Measurements from ENCODE around the gene FAM187B.

The FAM187B gene

DNA sequence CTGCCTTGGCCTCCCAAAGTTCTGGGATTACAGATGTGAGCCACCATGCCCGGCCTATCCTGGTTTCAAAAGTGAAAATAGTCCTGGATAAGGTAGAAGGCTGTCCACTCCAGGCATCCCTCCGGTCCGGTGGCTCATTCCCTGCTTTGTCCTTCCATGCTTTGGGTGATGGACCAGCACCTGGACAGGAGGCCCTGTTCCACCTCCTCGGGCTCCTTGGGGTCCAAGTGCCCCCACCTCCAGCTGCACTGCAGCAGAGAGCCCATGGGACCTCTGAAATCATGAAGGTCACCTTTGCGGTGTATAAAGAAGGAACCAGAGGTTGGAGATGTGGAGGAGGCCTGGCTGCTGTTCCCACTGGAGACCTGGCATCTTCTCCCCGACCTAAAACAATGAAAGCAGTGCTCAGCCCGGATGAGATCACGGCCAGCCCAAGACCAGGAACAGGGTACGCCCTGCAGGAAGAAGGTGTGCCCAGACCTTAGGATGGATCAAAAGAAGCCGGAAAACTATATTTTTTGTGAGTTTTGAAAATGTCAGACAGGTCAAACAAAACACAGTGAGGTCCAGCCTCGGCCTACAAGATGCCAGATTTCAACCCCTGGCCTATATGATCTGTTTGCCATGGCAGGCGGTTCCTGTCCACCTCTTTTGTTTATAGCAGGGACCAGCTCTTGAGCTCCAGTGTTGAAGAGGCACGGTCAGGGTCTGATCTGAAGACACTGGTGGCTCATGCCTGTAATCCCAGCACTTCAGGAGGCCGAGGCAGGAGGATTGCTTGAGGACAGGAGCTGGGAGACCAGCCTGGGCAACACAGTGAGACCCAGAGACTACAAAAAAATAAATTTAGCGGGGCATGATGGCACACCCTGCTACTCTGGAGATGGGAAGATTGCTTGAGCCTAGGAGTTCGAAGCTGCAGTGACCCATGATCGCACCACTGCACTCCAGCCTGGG, 26.1 kb upstream of the FAM187B start:
- H3K27me3 ChIP-seq (ENCODE audit: control insufficient read depth, low read length): no peaks in the 10 kb centered on the region
- no peak overlapping the region for H3K4me3 ChIP-seq (ENCODE audit: low read length)
- peaks cover 13% of the 10 kb centered on the region for H3K79me2 ChIP-seq (ENCODE audit: control insufficient read depth, low read length)
- H3K4me1 ChIP-seq (ENCODE audit: control insufficient read depth, low read length): peaks cover 12% of the 10 kb centered on the region
- no peak for TF ChIP-seq EZH2phosphoT487 (IDR thresholded peaks at IDR 0.05; ENCODE audit: borderline replicate concordance, low read length)
- TF ChIP-seq, protein P1, sequence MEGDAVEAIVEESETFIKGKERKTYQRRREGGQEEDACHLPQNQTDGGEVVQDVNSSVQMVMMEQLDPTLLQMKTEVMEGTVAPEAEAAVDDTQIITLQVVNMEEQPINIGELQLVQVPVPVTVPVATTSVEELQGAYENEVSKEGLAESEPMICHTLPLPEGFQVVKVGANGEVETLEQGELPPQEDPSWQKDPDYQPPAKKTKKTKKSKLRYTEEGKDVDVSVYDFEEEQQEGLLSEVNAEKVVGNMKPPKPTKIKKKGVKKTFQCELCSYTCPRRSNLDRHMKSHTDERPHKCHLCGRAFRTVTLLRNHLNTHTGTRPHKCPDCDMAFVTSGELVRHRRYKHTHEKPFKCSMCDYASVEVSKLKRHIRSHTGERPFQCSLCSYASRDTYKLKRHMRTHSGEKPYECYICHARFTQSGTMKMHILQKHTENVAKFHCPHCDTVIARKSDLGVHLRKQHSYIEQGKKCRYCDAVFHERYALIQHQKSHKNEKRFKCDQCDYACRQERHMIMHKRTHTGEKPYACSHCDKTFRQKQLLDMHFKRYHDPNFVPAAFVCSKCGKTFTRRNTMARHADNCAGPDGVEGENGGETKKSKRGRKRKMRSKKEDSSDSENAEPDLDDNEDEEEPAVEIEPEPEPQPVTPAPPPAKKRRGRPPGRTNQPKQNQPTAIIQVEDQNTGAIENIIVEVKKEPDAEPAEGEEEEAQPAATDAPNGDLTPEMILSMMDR (IDR thresholded peaks at IDR 0.05; ENCODE audit: low read depth, low read length, poor library complexity, severe bottlenecking): no peak
- peaks cover 4% of the 10 kb centered on the region for H4K20me1 ChIP-seq (ENCODE audit: control insufficient read depth, insufficient read depth, low read depth, low read length)
- H3K27ac ChIP-seq (ENCODE audit: low read depth, low read length): no peak overlapping the region
- peaks cover 41% of the 10 kb centered on the region for H3K36me3 ChIP-seq (ENCODE audit: control insufficient read depth, low read length)
- no peak overlapping the region for H3K4me2 ChIP-seq (ENCODE audit: low read length)
- H3F3A ChIP-seq (ENCODE audit: control insufficient read depth, insufficient read depth): peaks cover 6% of the 10 kb centered on the region; the same call in 1 of the 2 replicates
- no peaks in the 10 kb centered on the region for H3K9me2 ChIP-seq (replicated peaks; ENCODE audit: control insufficient read depth, low read length)
- H3K9me3 ChIP-seq (ENCODE audit: control insufficient read depth, insufficient read depth, low read length): no peaks in the 10 kb centered on the region

DNA sequence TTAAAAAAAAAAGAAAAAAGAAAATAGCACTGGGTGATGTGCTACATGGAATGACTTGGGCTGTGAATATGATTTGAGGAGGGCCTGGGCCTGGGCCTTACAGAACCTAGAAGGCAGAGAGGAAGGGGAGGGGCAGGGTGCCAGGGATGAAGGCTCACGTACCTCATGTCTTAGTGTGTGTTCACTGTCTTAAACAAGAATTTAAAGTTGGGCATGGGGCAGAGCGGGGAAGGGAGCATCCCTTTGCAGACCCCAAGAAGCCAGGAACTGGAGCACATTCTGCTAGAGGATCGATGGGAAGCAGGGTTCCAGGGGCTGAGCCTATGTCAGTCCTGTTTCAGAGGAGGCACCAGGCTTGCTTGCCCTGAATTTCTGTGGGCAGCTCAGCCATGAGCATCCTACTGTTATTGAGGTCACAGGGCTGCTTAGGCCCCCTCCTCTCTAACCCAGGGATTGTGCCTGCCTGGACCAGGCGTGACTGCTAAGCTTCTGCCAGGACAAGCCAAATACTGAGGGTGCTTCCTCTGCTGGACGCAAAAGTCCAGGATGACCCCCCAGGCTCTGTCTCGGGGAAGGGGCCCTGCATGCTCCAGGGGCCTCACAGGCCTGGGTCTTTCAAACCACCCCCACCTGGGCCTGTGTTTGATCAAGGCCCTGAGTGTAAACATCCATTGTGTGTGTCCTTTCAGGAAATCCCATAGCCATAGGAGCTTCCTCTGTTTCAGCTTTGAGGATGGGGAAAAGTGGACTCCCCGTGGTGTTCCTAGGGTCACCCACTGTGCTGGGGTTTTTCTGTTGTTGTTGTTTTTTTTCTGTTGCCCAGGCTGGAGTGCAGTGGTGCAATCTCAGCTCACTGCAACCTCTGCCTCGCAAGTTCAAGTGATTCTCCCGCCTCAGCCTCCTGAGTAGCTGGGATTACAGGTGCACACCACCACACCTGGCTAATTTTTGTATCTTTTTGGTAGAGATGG, 25.1 kb upstream of the FAM187B start:
- Histone ChIP-seq H3K4me2 (ENCODE audit: low read length) (no peak overlapping the region), H3K4me3 (ENCODE audit: low read length) (no peak overlapping the region), H3K27me3 (ENCODE audit: control insufficient read depth, low read length) (no peaks in the 10 kb centered on the region), H3K4me1 (ENCODE audit: control insufficient read depth, low read length) (peaks cover 13% of the 10 kb centered on the region), H3K9me3 (ENCODE audit: control insufficient read depth, insufficient read depth, low read length) (no peaks in the 10 kb centered on the region), H3K36me3 (ENCODE audit: control insufficient read depth, low read length) (peaks cover 41% of the 10 kb centered on the region), H3K27ac (ENCODE audit: low read depth, low read length) (no peak overlapping the region), H3K79me2 (ENCODE audit: control insufficient read depth, low read length) (peaks cover 24% of the 10 kb centered on the region), H4K20me1 (ENCODE audit: control insufficient read depth, insufficient read depth, low read depth, low read length) (peaks cover 4% of the 10 kb centered on the region), H3K9me2 (replicated peaks; ENCODE audit: control insufficient read depth, low read length) (no peaks in the 10 kb centered on the region), H3F3A (ENCODE audit: control insufficient read depth, insufficient read depth) (peaks cover 6% of the 10 kb centered on the region; the same call in 1 of the 2 replicates)
- TF ChIP-seq EZH2phosphoT487 (IDR thresholded peaks at IDR 0.05; ENCODE audit: borderline replicate concordance, low read length): no peak
- TF ChIP-seq, protein P1 (IDR thresholded peaks at IDR 0.05; ENCODE audit: low read depth, low read length, poor library complexity, severe bottlenecking): no peak

DNA sequence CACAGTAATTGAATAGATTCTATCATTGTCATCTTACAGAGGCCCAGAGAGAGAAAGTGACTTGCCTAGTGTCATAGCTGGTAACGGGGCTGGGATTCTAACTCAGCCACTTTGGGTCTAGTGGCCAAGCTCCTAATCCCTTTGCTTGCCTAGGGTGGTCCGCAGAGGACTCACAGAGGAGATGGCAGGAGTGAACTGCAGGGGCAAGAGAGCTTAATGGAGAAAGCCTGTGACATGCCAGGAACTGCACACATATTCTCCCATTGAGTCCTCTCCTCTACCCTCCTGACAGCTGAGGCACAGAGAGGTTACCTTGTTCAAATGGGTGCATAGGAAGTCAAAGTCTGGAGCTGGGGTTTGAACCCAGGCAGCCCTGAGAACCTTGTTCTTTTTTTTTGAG, 22.9 kb upstream of the FAM187B start:
- Histone ChIP-seq H4K20me1 (ENCODE audit: control insufficient read depth, insufficient read depth, low read depth, low read length) (peaks cover 4% of the 10 kb centered on the region; the same call in 1 of the 2 replicates), H3K79me2 (ENCODE audit: control insufficient read depth, low read length) (peaks cover 24% of the 10 kb centered on the region), H3K9me3 (ENCODE audit: control insufficient read depth, insufficient read depth, low read length) (no peaks in the 10 kb centered on the region), H3K27ac (ENCODE audit: low read depth, low read length) (no peak overlapping the region), H3K27me3 (ENCODE audit: control insufficient read depth, low read length) (peaks cover 7% of the 10 kb centered on the region), H3K4me2 (ENCODE audit: low read length) (no peak overlapping the region), H3F3A (ENCODE audit: control insufficient read depth, insufficient read depth) (peaks cover 18% of the 10 kb centered on the region), H3K4me3 (ENCODE audit: low read length) (no peak overlapping the region), H3K36me3 (ENCODE audit: control insufficient read depth, low read length) (peaks cover 41% of the 10 kb centered on the region), H3K9me2 (replicated peaks; ENCODE audit: control insufficient read depth, low read length) (no peaks in the 10 kb centered on the region), H3K4me1 (ENCODE audit: control insufficient read depth, low read length) (peaks cover 19% of the 10 kb centered on the region)
- TF ChIP-seq, protein P1 (IDR thresholded peaks at IDR 0.05; ENCODE audit: low read depth, low read length, poor library complexity, severe bottlenecking): no peak
- TF ChIP-seq EZH2phosphoT487 (IDR thresholded peaks at IDR 0.05; ENCODE audit: borderline replicate concordance, low read length): no peak
